ENCODE results near the gene NLRP4. TPM values are rescaled to one million over a fixed set of nuclear protein-coding genes. Genes with fewer than 3 reads are reported as not detected.

The NLRP4 gene
- total and polyA plus RNA-seq, 11 donors: not detected

- peaks cover 0 to 7% (median 0%) of the 10 kb centered on the region in 9 donors for H3K27me3 ChIP-seq
- no peak for ATAC-seq
These were observed 30.2 kb downstream of the NLRP4 start for GRCh38 chr19:55866521-55866920.

GRCh38 chr19:55867101-55867500, 30.8 kb downstream of the NLRP4 start:
- 87 to 91% (median 89%) methylated on average over 6 to 7 of the region's 7 CpGs for WGBS, 4 donors
- Histone ChIP-seq H3K4me3 (no peak overlapping the region), H3K36me3 (no peaks in the 10 kb centered on the region), H3K27ac (no peak overlapping the region), H3K27me3 (peaks cover 0 to 7% (median 0%) of the 10 kb centered on the region in 9 donors), H3K9me3 (peaks cover 0 to 25% (median 1%) of the 10 kb centered on the region in 12 donors), H3K4me1 (no peaks in the 10 kb centered on the region)
- ATAC-seq (no peak), DNase-seq (no peak)
- TF ChIP-seq, protein P1, sequence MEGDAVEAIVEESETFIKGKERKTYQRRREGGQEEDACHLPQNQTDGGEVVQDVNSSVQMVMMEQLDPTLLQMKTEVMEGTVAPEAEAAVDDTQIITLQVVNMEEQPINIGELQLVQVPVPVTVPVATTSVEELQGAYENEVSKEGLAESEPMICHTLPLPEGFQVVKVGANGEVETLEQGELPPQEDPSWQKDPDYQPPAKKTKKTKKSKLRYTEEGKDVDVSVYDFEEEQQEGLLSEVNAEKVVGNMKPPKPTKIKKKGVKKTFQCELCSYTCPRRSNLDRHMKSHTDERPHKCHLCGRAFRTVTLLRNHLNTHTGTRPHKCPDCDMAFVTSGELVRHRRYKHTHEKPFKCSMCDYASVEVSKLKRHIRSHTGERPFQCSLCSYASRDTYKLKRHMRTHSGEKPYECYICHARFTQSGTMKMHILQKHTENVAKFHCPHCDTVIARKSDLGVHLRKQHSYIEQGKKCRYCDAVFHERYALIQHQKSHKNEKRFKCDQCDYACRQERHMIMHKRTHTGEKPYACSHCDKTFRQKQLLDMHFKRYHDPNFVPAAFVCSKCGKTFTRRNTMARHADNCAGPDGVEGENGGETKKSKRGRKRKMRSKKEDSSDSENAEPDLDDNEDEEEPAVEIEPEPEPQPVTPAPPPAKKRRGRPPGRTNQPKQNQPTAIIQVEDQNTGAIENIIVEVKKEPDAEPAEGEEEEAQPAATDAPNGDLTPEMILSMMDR (IDR thresholded peaks at IDR 0.05): no peak
- no peak for TF ChIP-seq POLR2A (IDR thresholded peaks at IDR 0.05)
- intact Hi-C loops (cut with DNase I): no loop called here

More at GRCh38 chr19:55866521-55866920, 30.2 kb downstream of the NLRP4 start:
- DNase-seq: no peak
- intact Hi-C loops (cut with DNase I): no loop called here
- Histone ChIP-seq H3K9me3 (peaks cover 0 to 20% (median 0%) of the 10 kb centered on the region in 12 donors), H3K27ac (no peak overlapping the region), H3K36me3 (no peaks in the 10 kb centered on the region), H3K4me3 (no peak overlapping the region), H3K4me1 (no peaks in the 10 kb centered on the region)
- WGBS, 4 donors: 50 to 52% (median 52%) methylated on average over 3 of the region's 3 CpGs
- TF ChIP-seq POLR2A (IDR thresholded peaks at IDR 0.05): no peak
- TF ChIP-seq, protein P1 (IDR thresholded peaks at IDR 0.05): no peak

DNA sequence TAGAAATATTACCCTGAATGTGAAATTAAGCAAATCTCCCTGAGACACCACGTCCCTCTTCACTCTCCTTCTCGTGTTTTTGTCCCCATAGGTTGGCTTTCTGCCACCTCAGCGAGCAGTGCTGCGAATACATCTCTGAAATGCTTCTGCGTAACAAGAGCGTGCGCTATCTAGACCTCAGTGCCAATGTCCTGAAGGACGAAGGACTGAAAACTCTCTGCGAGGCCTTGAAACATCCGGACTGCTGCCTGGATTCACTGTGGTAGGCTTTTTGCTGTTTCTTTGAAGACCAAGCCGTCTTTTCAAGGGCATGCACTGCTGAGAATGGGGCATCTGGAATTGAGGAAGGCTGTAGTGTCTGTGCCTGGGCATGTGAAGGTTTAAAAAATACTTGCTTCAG, 34.4 kb downstream of the NLRP4 start:
- no peak for TF ChIP-seq POLR2A (IDR thresholded peaks at IDR 0.05)
- TF ChIP-seq, protein P1 (IDR thresholded peaks at IDR 0.05): no peak
- no peaks in the 10 kb centered on the region for H3K4me1 ChIP-seq
- 80 to 85% (median 82%) methylated on average over 11 of the region's 11 CpGs for WGBS, 4 donors

DNA sequence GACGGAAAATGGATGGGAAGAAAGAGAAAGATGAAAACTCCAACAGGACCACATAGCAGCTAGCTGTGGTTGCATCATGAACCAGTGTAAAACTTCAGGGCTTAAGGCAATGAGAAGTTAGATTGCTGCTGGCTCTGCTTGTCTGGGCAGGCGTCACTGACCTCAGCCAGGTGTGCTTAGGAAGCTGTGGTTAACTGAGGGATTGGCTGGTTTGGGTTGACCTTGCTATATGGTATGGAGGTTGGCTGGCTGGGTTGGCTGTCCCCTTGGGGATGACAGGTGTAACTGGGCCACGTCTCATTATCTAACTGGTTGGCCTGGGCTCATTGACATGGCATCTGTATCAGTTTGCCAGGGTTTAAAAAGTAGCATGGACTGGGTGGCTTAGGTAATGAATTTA, 40.9 kb downstream of the NLRP4 start:
- no peak for TF ChIP-seq POLR2A (IDR thresholded peaks at IDR 0.05)
- TF ChIP-seq, protein P1 (IDR thresholded peaks at IDR 0.05): no peak
- Histone ChIP-seq H3K27ac (no peak overlapping the region), H3K9me3 (peaks cover 0 to 34% (median 14%) of the 10 kb centered on the region in 12 donors), H3K27me3 (no peaks in the 10 kb centered on the region), H3K4me3 (no peak overlapping the region), H3K4me1 (no peaks in the 10 kb centered on the region), H3K36me3 (no peaks in the 10 kb centered on the region)
- ATAC-seq: no peak
- intact Hi-C loops (cut with DNase I): no loop called here
- no peak for DNase-seq
- 48 to 54% (median 51%) methylated on average over 3 of the region's 3 CpGs for WGBS, 4 donors

More for the DNA sequence above, 34.4 kb downstream of the NLRP4 start:
- Histone ChIP-seq H3K4me3 (no peak overlapping the region), H3K36me3 (no peaks in the 10 kb centered on the region), H3K27ac (no peak overlapping the region), H3K9me3 (peaks cover 0 to 16% (median 6%) of the 10 kb centered on the region in 12 donors), H3K27me3 (peaks cover 0 to 4% (median 0%) of the 10 kb centered on the region in 9 donors)
- ATAC-seq: no peak
- DNase-seq: no peak
- intact Hi-C loops (cut with DNase I): no loop called here
